ENCODE results near the gene ZBTB21.

The ZBTB21 gene

GRCh38 chr21:41954654-41955499 is 55.3 kb downstream of the ZBTB21 start:
- no peaks in the 10 kb centered on the region for H4K20me1 ChIP-seq (ENCODE audit: insufficient read depth, low read length)
- H3K36me3 ChIP-seq (replicated peaks; ENCODE audit: insufficient read depth, low read length): no peaks in the 10 kb centered on the region
- no peak overlapping the region for H3K4me2 ChIP-seq (ENCODE audit: low read depth, low read length)
- no peak for DNase-seq
- H3K9me3 ChIP-seq (replicated peaks; ENCODE audit: insufficient read depth, low read length): no peaks in the 10 kb centered on the region
- no peak overlapping the region for H2AFZ ChIP-seq (ENCODE audit: low read length)
- H3K9me2 ChIP-seq (replicated peaks; ENCODE audit: insufficient read depth, low read length): no peaks in the 10 kb centered on the region
- no peak overlapping the region for H3K27ac ChIP-seq (ENCODE audit: low read length)
- H3K27me3 ChIP-seq (replicated peaks; ENCODE audit: insufficient read depth, low read length): no peaks in the 10 kb centered on the region
- H3K4me1 ChIP-seq (ENCODE audit: low read length): no peaks in the 10 kb centered on the region
- H3K9ac ChIP-seq (ENCODE audit: low read length): no peak overlapping the region
- no peaks in the 10 kb centered on the region for H3K79me2 ChIP-seq (ENCODE audit: low read length)
- H3K4me3 ChIP-seq (ENCODE audit: low read length): no peak overlapping the region
- TF ChIP-seq EZH2 (optimal IDR thresholded peaks at IDR 0.05; ENCODE audit: low read depth, low read length) (no peak), EZH2phosphoT487 (IDR thresholded peaks at IDR 0.05; ENCODE audit: low read length) (no peak)
- TF ChIP-seq, protein P1, sequence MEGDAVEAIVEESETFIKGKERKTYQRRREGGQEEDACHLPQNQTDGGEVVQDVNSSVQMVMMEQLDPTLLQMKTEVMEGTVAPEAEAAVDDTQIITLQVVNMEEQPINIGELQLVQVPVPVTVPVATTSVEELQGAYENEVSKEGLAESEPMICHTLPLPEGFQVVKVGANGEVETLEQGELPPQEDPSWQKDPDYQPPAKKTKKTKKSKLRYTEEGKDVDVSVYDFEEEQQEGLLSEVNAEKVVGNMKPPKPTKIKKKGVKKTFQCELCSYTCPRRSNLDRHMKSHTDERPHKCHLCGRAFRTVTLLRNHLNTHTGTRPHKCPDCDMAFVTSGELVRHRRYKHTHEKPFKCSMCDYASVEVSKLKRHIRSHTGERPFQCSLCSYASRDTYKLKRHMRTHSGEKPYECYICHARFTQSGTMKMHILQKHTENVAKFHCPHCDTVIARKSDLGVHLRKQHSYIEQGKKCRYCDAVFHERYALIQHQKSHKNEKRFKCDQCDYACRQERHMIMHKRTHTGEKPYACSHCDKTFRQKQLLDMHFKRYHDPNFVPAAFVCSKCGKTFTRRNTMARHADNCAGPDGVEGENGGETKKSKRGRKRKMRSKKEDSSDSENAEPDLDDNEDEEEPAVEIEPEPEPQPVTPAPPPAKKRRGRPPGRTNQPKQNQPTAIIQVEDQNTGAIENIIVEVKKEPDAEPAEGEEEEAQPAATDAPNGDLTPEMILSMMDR (IDR thresholded peaks at IDR 0.05; ENCODE audit: low read length): no peak
- no peaks in the 10 kb centered on the region for H3F3A ChIP-seq (ENCODE audit: insufficient read depth, low read length)

DNA sequence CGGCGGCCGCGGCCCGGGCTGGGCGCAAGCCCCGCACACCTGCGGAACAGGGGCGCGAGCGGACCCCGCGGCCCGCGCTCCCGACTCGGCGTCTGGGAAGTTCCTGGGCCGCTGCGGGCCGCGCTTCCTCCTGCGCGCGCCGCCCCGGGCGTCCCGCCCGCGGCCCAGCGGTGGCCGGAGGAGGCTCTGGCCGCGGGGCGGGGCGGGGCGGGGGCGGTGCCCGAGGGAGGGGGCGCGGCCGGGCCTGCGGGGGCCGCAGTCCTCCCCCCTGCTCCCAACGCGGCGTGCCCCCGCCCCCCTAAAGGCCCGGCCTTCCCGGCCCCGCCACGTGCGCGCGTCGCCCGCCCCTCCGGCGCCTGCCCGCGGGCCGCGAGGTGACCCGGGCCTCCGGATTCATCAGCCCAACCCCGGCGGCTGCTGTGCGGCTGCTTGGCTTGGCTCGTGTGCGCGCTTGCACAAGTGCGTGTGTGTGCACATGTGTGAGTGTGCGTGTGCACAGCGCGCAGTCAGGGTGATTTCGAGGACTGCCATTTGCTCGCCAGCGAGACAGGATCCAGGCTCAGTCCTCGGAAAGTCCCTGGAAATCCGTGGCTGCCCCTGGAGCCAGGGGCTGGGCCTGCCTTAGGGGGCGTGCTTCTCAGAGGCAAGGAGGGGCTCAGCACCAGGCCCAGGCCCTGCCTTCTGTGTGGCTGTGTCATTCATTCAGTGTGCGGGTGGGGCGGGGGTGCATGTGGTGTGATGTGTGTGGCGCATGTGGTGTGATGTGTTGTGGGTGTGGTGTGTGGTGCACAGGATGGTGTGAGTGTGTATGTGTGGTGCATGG is 56.1 kb downstream of the ZBTB21 start, which contains the start of gene C2CD2:
C2CD2 (minus strand) TSS at position 188 of the 823 bp plus-strand sequence. CDS start 370 bp downstream, outside the sequence.
- H3K79me2 ChIP-seq (ENCODE audit: low read length): no peaks in the 10 kb centered on the region
- no peaks in the 10 kb centered on the region for H3K36me3 ChIP-seq (replicated peaks; ENCODE audit: insufficient read depth, low read length)
- H3K4me1 ChIP-seq (ENCODE audit: low read length): no peaks in the 10 kb centered on the region
- H3K9me2 ChIP-seq (replicated peaks; ENCODE audit: insufficient read depth, low read length): no peaks in the 10 kb centered on the region
- H3K27ac ChIP-seq (ENCODE audit: low read length): no peak within 1 kb of the TSS
- H3K4me2 ChIP-seq (ENCODE audit: low read depth, low read length): peak within 1 kb of the TSS; percentile 69
- no peaks in the 10 kb centered on the region for H3K9me3 ChIP-seq (replicated peaks; ENCODE audit: insufficient read depth, low read length)
- TF ChIP-seq, protein P1 (IDR thresholded peaks at IDR 0.05; ENCODE audit: low read length): no peak
- TF ChIP-seq EZH2 (optimal IDR thresholded peaks at IDR 0.05; ENCODE audit: low read depth, low read length) (no peak), EZH2phosphoT487 (IDR thresholded peaks at IDR 0.05; ENCODE audit: low read length) (no peak)
- no peaks in the 10 kb centered on the region for H3K27me3 ChIP-seq (replicated peaks; ENCODE audit: insufficient read depth, low read length)
- H3K4me3 ChIP-seq (ENCODE audit: low read length): peak within 1 kb of the TSS; percentile 50
- no peaks in the 10 kb centered on the region for H4K20me1 ChIP-seq (ENCODE audit: insufficient read depth, low read length)
- peak within 1 kb of the TSS; percentile 26; the same call in 1 of the 2 replicates for H3K9ac ChIP-seq (ENCODE audit: low read length)
- 0 out of 2 replicates have a peak within 1 kb of the TSS, but pooled peaks have one; percentile 27 for H2AFZ ChIP-seq (ENCODE audit: low read length)
- peak; percentile 57 for DNase-seq
- H3F3A ChIP-seq (ENCODE audit: insufficient read depth, low read length): no peaks in the 10 kb centered on the region

- H3K4me1 ChIP-seq (ENCODE audit: low read length): no peaks in the 10 kb centered on the region
- H4K20me1 ChIP-seq (ENCODE audit: insufficient read depth, low read length): no peaks in the 10 kb centered on the region
- no peaks in the 10 kb centered on the region for H3K27me3 ChIP-seq (replicated peaks; ENCODE audit: insufficient read depth, low read length)
- no peaks in the 10 kb centered on the region for H3K9me2 ChIP-seq (replicated peaks; ENCODE audit: insufficient read depth, low read length)
- H3K79me2 ChIP-seq (ENCODE audit: low read length): no peaks in the 10 kb centered on the region
- H3K4me3 ChIP-seq (ENCODE audit: low read length): peak overlapping the region; percentile 50
- TF ChIP-seq EZH2phosphoT487 (IDR thresholded peaks at IDR 0.05; ENCODE audit: low read length) (no peak), EZH2 (optimal IDR thresholded peaks at IDR 0.05; ENCODE audit: low read depth, low read length) (no peak)
- TF ChIP-seq, protein P1 (IDR thresholded peaks at IDR 0.05; ENCODE audit: low read length): no peak
- H3K4me2 ChIP-seq (ENCODE audit: low read depth, low read length): peak overlapping the region; percentile 69
- no peak overlapping the region for H2AFZ ChIP-seq (ENCODE audit: low read length)
- DNase-seq: no peak
- no peaks in the 10 kb centered on the region for H3K36me3 ChIP-seq (replicated peaks; ENCODE audit: insufficient read depth, low read length)
- H3K9me3 ChIP-seq (replicated peaks; ENCODE audit: insufficient read depth, low read length): no peaks in the 10 kb centered on the region
- H3K27ac ChIP-seq (ENCODE audit: low read length): no peak overlapping the region
- H3F3A ChIP-seq (ENCODE audit: insufficient read depth, low read length): no peaks in the 10 kb centered on the region
- peak overlapping the region; percentile 26; the same call in 1 of the 2 replicates for H3K9ac ChIP-seq (ENCODE audit: low read length)
Observed at GRCh38 chr21:41953249-41953830, 56.8 kb downstream of the ZBTB21 start.

All from MM.1S (cell line).